Body of pancreas (tissue), 4 donors: Measurements from ENCODE around the gene ERCC1. TPM values are rescaled to one million over a fixed set of nuclear protein-coding genes. Genes with fewer than 3 reads are reported as not detected.
A peak's percentile ranks its signal among the peaks of the same experiment; 100 is the strongest.

Experiments
- ATAC-seq: fragments of 150-250 bp; one replicate; pipeline ENCODE4 v1.9.1; 2016
- DNase-seq, 4 donors: peaks; one replicate each; pipeline ENCODE4 v3.0.0-alpha.2; 2019
- H3K27ac ChIP-seq, 4 donors: fragments of 200-600 bp; sonication (generic); 1 replicate in 3 of 4; 2 replicates in 1 of 4; pipeline versions ENCODE4 v1.5.1 to v1.6.1; 2016 to 2019; ENCODE audit warnings: mild to moderate bottlenecking in 1 of 4, mixed read lengths in 1 of 4, moderate library complexity in 1 of 4
- H3K27me3 ChIP-seq, 2 donors: fragments of 200-600 bp; sonication (generic); one replicate each; pipeline ENCODE4 v1.6.0; 2016; ENCODE audit warnings: mild to moderate bottlenecking in 1 of 2
- H3K36me3 ChIP-seq, 2 donors: fragments of 200-600 bp; sonication (generic); replicated peaks in 1 of 2; 2 replicates each; pipeline ENCODE4 v1.5.1; 2016; ENCODE audit warnings: low read depth in 2 of 2; ENCODE audit not compliant: insufficient read depth in 1 of 2
- H3K4me1 ChIP-seq: fragments of 200-600 bp; sonication (generic); one replicate; pipeline ENCODE4 v1.6.0; 2016
- H3K4me3 ChIP-seq, 2 donors: fragments of 200-600 bp; sonication (generic); 1 replicate in 1 of 2; 2 replicates in 1 of 2; pipeline ENCODE4 v1.5.1; 2016 to 2019
- H3K9me3 ChIP-seq, 3 donors: fragments of 200-600 bp; sonication (generic); 1 replicate in 2 of 3; 2 replicates in 1 of 3; pipeline ENCODE4 v1.5.1; 2016
- POLR2A ChIP-seq, 3 donors: fragments of 450-650 bp; IDR thresholded peaks; one replicate each; pipeline ENCODE4 v1.6.1; 2016; ENCODE audit warnings: antibody characterized with exemption in 3 of 3, mild to moderate bottlenecking in 2 of 3
- WGBS, 2 donors: methylation state at CpG; one replicate each; pipeline ENCODE4 v1.1.5; 2017; 5-methylcytosine and 5-hydroxymethylcytosine counted together
- intact Hi-C: fragments of 100-400 bp; cut with DNase I; formaldehyde crosslinking; loops from one replicate; pipeline ENCODE4 v1.15.1; 2023
- total RNA-seq, 2 donors: library from RNA; depleted of rRNA; stranded (reverse); fragments of >200 nt; gene quantifications; one replicate each; pipeline ENCODE4 v1.1.0, GENCODE V29; 2016
- TF ChIP-seq, protein P1 (sequence below), 7 experiments: fragments of 450-650 bp in 4 of 7; fragments of 200-600 bp in 3 of 7; sonication (generic) in 3 of 7; IDR thresholded peaks; one replicate each; pipeline ENCODE4 v1.5.1; 2016 to 2019; ENCODE audit warnings: antibody characterized with exemption in 7 of 7

The ERCC1 gene
- total RNA-seq, 2 donors from 2014 or later = 91.3 to 97.9 TPM

DNA sequence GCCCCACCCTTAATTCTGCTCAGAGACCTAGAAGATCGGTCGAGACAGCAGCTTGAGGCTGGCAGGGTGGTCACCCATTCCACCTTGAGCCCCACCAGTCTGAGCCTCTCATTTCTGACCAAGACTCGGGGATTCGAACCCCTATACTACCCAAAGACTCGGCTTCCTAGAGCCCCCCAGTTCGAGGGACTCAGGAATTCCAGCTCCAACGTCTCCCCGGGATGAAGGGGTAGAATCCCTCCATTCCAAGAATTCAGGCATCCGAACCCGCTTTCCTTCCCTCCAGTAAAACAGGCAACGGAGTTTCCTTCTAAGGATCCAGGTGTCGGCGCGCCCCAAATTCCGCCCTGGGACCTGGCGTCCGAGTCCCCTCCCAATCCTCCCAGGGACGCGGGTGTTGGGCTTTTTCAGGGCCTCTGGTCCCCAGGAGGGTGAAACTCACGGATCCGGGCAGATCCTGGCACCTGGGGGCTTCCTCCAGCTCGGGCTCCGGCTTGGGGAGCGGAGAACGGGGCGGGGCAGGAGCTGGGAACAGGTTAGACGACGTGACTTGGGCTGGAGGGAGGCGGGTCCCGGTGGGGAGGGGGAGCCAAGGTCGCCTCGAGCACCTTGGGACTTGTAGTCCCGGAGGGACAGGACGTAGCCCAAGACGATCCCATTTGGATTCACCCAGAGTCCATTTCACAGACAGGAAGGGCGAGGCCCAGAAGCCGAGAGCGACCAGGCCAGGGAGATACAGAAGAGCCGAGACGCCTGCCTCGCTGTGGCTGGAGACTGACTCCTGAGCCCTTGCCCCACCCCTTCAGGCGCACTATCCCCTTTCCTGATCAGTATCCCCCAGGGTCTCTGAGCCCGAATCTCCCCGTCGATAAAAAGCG is 18.9 kb downstream of the ERCC1 start, which contains the start of gene PPP1R13L:
TSS of gene PPP1R13L (minus strand) at position 513 of the 878 bp plus-strand sequence. CDS start 6,751 bp downstream, outside the sequence.
- peak; percentile 95 to 97 (median 96) for DNase-seq
- Histone ChIP-seq H3K27ac (peak within 1 kb of the TSS; percentile 89 to 99 (median 96)), H3K4me1 (peaks cover 45% of the 10 kb centered on the region), H3K9me3 (no peaks in the 10 kb centered on the region), H3K36me3 (no peaks in the 10 kb centered on the region), H3K27me3 (no peaks in the 10 kb centered on the region), H3K4me3 (peak within 1 kb of the TSS; percentile 85 to 92)
- intact Hi-C loops = no loop called here
- ATAC-seq = peak; percentile 78
- peak; percentile 71 to 84 (median 78) for TF ChIP-seq POLR2A (IDR thresholded peaks at IDR 0.05)
- TF ChIP-seq, protein P1, sequence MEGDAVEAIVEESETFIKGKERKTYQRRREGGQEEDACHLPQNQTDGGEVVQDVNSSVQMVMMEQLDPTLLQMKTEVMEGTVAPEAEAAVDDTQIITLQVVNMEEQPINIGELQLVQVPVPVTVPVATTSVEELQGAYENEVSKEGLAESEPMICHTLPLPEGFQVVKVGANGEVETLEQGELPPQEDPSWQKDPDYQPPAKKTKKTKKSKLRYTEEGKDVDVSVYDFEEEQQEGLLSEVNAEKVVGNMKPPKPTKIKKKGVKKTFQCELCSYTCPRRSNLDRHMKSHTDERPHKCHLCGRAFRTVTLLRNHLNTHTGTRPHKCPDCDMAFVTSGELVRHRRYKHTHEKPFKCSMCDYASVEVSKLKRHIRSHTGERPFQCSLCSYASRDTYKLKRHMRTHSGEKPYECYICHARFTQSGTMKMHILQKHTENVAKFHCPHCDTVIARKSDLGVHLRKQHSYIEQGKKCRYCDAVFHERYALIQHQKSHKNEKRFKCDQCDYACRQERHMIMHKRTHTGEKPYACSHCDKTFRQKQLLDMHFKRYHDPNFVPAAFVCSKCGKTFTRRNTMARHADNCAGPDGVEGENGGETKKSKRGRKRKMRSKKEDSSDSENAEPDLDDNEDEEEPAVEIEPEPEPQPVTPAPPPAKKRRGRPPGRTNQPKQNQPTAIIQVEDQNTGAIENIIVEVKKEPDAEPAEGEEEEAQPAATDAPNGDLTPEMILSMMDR (IDR thresholded peaks at IDR 0.05) = no peak
- 2 to 4% methylated on average over 11 to 46 of the region's 46 CpGs for WGBS, 2 donors

DNA sequence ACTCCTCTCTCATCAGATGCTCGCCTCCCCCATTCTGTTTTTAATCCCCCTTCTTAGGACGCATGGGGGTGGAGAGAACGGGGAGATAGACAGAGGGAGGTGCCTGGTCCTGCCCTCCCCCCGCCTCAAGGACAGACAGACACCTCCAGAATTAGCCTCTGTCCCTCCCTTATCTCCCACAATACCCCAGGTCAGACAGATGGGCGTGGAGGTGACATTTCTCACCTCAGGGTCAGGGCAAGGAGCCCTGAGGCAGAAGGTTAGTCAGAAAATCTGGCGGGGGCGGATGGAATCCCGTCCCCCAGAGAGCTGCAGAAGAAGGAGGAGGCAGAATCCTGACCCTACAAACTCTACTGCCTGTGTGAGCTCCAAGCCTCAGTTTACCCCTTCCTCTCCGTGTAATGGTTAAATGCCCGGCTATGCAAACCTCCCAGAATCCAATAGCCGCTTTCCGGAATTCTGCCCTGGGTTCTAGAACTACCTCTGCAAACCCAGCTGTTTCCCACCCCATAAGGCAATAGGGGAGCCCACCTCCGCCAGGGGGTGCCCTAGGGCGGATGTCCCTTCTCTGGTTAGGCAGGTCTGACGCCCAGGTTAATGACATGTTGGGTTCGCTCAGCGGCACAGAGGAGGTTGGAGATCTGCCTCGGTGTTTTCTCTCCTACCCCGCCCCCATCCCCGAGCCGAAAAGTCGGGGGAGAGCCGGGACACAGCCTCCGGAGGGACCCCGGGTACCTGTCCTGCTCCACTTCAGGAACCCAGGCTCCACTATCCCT is 19.7 kb downstream of the ERCC1 start:
- no peaks in the 10 kb centered on the region for H3K36me3 ChIP-seq
- intact Hi-C loops = no loop called here
- TF ChIP-seq, protein P1 (IDR thresholded peaks at IDR 0.05) = peak; percentile 20 to 67 (median 61)
- TF ChIP-seq POLR2A (IDR thresholded peaks at IDR 0.05) = no peak
- H3K27ac ChIP-seq = peak overlapping the region; percentile 89 to 99 (median 96)
- no peaks in the 10 kb centered on the region for H3K9me3 ChIP-seq
- DNase-seq (peak; percentile 76 to 84 (median 78)), ATAC-seq (peak; percentile 12)
- H3K4me1 ChIP-seq = peaks cover 46% of the 10 kb centered on the region
- WGBS, 2 donors = 8 to 20% methylated on average over 11 to 25 of the region's 25 CpGs
- H3K27me3 ChIP-seq = no peaks in the 10 kb centered on the region
- H3K4me3 ChIP-seq = peak overlapping the region; percentile 85 to 92

GRCh38 chr19:45403272-45403671 is 20.4 kb downstream of the ERCC1 start:
- DNase-seq (no peak), ATAC-seq (no peak)
- Histone ChIP-seq H3K27me3 (no peaks in the 10 kb centered on the region), H3K27ac (peak overlapping the region; percentile 41 to 96 (median 78)), H3K4me3 (no peak overlapping the region), H3K9me3 (no peaks in the 10 kb centered on the region), H3K4me1 (peaks cover 51% of the 10 kb centered on the region), H3K36me3 (no peaks in the 10 kb centered on the region)
- WGBS, 2 donors = 20 to 43% methylated on average over 4 of the region's 4 CpGs
- intact Hi-C loops = no loop called here
- TF ChIP-seq, protein P1 (IDR thresholded peaks at IDR 0.05) = no peak
- TF ChIP-seq POLR2A (IDR thresholded peaks at IDR 0.05) = no peak

DNA sequence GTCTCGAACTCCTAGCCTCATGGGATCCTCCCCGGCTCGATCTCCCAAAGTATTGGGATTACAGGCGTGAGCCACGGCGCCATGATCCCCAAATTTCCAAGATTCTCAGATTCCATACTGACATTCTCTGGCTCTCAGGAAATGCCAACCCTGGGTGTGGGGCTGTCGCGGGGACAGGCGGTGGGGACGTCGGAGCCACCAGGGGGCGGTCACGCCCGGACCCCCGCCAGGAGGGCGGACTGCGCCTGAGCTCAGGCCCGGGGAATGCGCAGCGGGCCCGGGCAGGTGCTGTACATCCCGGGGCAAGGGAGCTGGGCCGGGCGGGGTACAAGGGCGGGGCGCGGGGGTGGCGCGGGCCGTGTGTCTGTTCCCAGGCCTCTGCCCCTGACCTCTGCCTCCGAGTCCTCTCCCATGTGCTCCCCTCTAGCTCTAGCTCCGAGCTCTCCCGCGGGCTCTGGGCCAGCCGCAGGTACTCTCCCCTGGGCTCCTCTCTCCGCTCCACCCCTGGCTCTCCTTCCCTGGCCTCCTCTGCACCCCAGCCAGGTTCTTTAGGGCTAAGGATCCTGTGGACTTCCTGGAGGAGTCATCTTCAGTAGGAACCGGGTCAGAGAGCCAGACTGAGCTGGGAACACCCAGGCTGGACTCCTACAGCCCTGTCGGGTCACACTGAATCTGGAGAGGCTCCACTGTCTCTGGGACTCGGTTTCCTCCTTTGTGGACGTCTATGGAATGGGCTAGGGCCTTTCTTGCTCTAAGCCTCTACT is 21.2 kb downstream of the ERCC1 start:
- H3K27me3 ChIP-seq = no peaks in the 10 kb centered on the region
- peak; percentile 4 for ATAC-seq
- intact Hi-C loops = no loop called here
- peak overlapping the region; percentile 41 to 96 (median 78) for H3K27ac ChIP-seq
- H3K4me1 ChIP-seq = peaks cover 43% of the 10 kb centered on the region
- DNase-seq = peak; percentile 65 to 77 (median 70)
- H3K9me3 ChIP-seq = no peaks in the 10 kb centered on the region
- no peaks in the 10 kb centered on the region for H3K36me3 ChIP-seq
- WGBS, 2 donors = 16 to 34% methylated on average over 14 to 40 of the region's 40 CpGs
- no peak for TF ChIP-seq POLR2A (IDR thresholded peaks at IDR 0.05)
- TF ChIP-seq, protein P1 (IDR thresholded peaks at IDR 0.05) = peak; percentile 41 to 79 (median 48)
- H3K4me3 ChIP-seq = no peak overlapping the region
